ENCODE measurements around the gene DDX54.

DDX54 gene

GRCh38 chr12:113115455-113116126 is 69.7 kb downstream of the DDX54 start:
- DNase-seq = no peak

- DNase-seq = no peak
These were observed 70.7 kb downstream of the DDX54 start for GRCh38 chr12:113114447-113115178.

GRCh38 chr12:113113397-113113796 is 71.9 kb downstream of the DDX54 start:
- no peak for DNase-seq

GRCh38 chr12:113112043-113112899 is 73.0 kb downstream of the DDX54 start:
- DNase-seq = no peak

GRCh38 chr12:113111247-113111646 is 74.0 kb downstream of the DDX54 start:
- DNase-seq = no peak

- DNase-seq = no peak
These were observed 75.2 kb downstream of the DDX54 start for GRCh38 chr12:113109872-113110599.

GRCh38 chr12:113109360-113109759 is 75.9 kb downstream of the DDX54 start:
- no peak for DNase-seq

GRCh38 chr12:113108308-113108707 is 77.0 kb downstream of the DDX54 start:
- no peak for DNase-seq
